IMR-90 (cell line): ENCODE results near the gene SSR4. TPM values are rescaled to one million over a fixed set of nuclear protein-coding genes. Genes with fewer than 3 reads are reported as not detected.
A peak's percentile ranks its signal among the peaks of the same experiment; 100 is the strongest.

Experiments used
- ATAC-seq: fragments of 200-7000 bp; cut with Tn5 transposase; 2 replicates; pipeline ENCODE4 v1.9.1; 2020; ENCODE audit warnings: low read depth, mild to moderate bottlenecking, moderate library complexity
- BruUV-seq: library from RNA; stranded (reverse); fragments of 400-500 nt; replicated peaks from 2 replicates; lab custom pipeline; 2021; lab: Mats Ljungman, UMichigan
- CTCF ChIA-PET: fragments of 300-600 bp; formaldehyde crosslinking; extraction: SDS; loops from one replicate; lab custom pipeline; 2021; ENCODE audit warnings: antibody characterized with exemption; lab: Yijun Ruan, JAX
- POLR2A ChIA-PET: fragments of 300-600 bp; sonication (Branson Sonifier 250); formaldehyde crosslinking; loops from one replicate; lab custom pipeline; 2022; ENCODE audit warnings: antibody characterized with exemption; ENCODE audit not compliant: unreplicated experiment; lab: Charles Lee
- DNase-seq: peaks from one replicate; pipeline ENCODE4 v3.0.0; 2013
- H2AFZ ChIP-seq: replicated peaks from 2 replicates; pipeline ENCODE3; 2013; ENCODE audit warnings: low read length, mild to moderate bottlenecking; ENCODE audit not compliant: poor library complexity
- H2AK5ac ChIP-seq: 2 replicates; pipeline ENCODE4 v1.6.1; 2013; ENCODE audit warnings: low read depth, low read length, inconsistent platforms
- H2AK9ac ChIP-seq: replicated peaks from 2 replicates; pipeline ENCODE3; 2013; ENCODE audit warnings: mild to moderate bottlenecking, low read depth, low read length, moderate library complexity; ENCODE audit not compliant: poor library complexity
- H2BK120ac ChIP-seq: 2 replicates; pipeline ENCODE4 v1.6.1; 2013; ENCODE audit warnings: low read depth, low read length, inconsistent platforms
- H2BK15ac ChIP-seq: 3 replicates; pipeline ENCODE4 v1.6.1; 2013; ENCODE audit warnings: low read depth, low read length, inconsistent platforms
- H2BK20ac ChIP-seq: 2 replicates; pipeline ENCODE4 v1.6.1; 2013; ENCODE audit warnings: low read depth, mild to moderate bottlenecking, inconsistent platforms, low read length, moderate library complexity
- H2BK5ac ChIP-seq: 2 replicates; pipeline ENCODE4 v1.6.1; 2013; ENCODE audit warnings: mild to moderate bottlenecking, low read depth, low read length, inconsistent platforms; ENCODE audit not compliant: poor library complexity, severe bottlenecking
- H3K14ac ChIP-seq: replicated peaks from 2 replicates; pipeline ENCODE4 v1.6.1; 2013; ENCODE audit warnings: low read depth, low read length, inconsistent platforms
- H3K18ac ChIP-seq: 2 replicates; pipeline ENCODE4 v1.6.1; 2013; ENCODE audit warnings: low read depth, low read length, control low read depth
- H3K23ac ChIP-seq: 2 replicates; pipeline ENCODE4 v1.6.1; 2013; ENCODE audit warnings: low read depth, low read length, inconsistent platforms
- H3K27ac ChIP-seq: 2 replicates; pipeline ENCODE4 v1.5.1; 2013; ENCODE audit warnings: mild to moderate bottlenecking, control low read depth, low read length; ENCODE audit not compliant: insufficient read depth
- H3K27me3 ChIP-seq: 2 replicates; pipeline ENCODE4 v1.6.1; 2013; ENCODE audit warnings: low read length; ENCODE audit not compliant: control insufficient read depth, insufficient read depth
- H3K36me3 ChIP-seq: 2 replicates; pipeline ENCODE4 v1.6.1; 2013; ENCODE audit warnings: low read length, mixed read lengths; ENCODE audit not compliant: control insufficient read depth, insufficient read depth
- H3K4ac ChIP-seq: 2 replicates; pipeline ENCODE4 v1.6.1; 2013; ENCODE audit warnings: low read depth, low read length, inconsistent platforms
- H3K4me1 ChIP-seq: 2 replicates; pipeline ENCODE4 v1.6.1; 2013; ENCODE audit warnings: low read length, mixed read lengths; ENCODE audit not compliant: control insufficient read depth, insufficient read depth
- H3K4me2 ChIP-seq: 2 replicates; pipeline ENCODE4 v1.6.1; 2013; ENCODE audit warnings: low read depth, mild to moderate bottlenecking, control low read depth, low read length, moderate library complexity
- H3K4me3 ChIP-seq: 2 replicates; pipeline ENCODE4 v1.5.1; 2013; ENCODE audit warnings: low read depth, mild to moderate bottlenecking, control low read depth, low read length, moderate library complexity; ENCODE audit not compliant: insufficient read depth
- H3K56ac ChIP-seq: 2 replicates; pipeline ENCODE4 v1.6.1; 2013; ENCODE audit warnings: low read length, inconsistent platforms; ENCODE audit not compliant: insufficient read depth; ENCODE audit errors: extremely low read depth
- H3K79me1 ChIP-seq, 2 experiments: 2 replicates each; pipeline ENCODE4 v1.6.1; 2013; ENCODE audit warnings: low read length in 2 of 2, inconsistent platforms in 1 of 2, low read depth in 1 of 2
- H3K9ac ChIP-seq: 2 replicates; pipeline ENCODE4 v1.6.1; 2013; ENCODE audit warnings: low read depth, low read length, control low read depth
- H3K9me1 ChIP-seq: 2 replicates; pipeline ENCODE4 v1.6.1; 2013; ENCODE audit warnings: low read length, inconsistent platforms; ENCODE audit not compliant: insufficient read depth
- H3K9me3 ChIP-seq: 2 replicates; pipeline ENCODE4 v1.6.1; 2013; ENCODE audit warnings: low read length; ENCODE audit not compliant: control insufficient read depth, insufficient read depth
- H4K20me1 ChIP-seq: 2 replicates; pipeline ENCODE4 v1.6.1; 2013; ENCODE audit warnings: low read length, inconsistent platforms; ENCODE audit not compliant: insufficient read depth
- H4K5ac ChIP-seq: 2 replicates; pipeline ENCODE4 v1.6.1; 2013; ENCODE audit warnings: mild to moderate bottlenecking, low read depth, low read length, control low read depth
- H4K8ac ChIP-seq, 2 experiments: 2 replicates each; pipeline ENCODE4 v1.6.1; 2013; ENCODE audit warnings: low read depth in 2 of 2, low read length in 2 of 2, control low read depth in 1 of 2, inconsistent platforms in 1 of 2
- H4K91ac ChIP-seq: 2 replicates; pipeline ENCODE4 v1.6.1; 2013; ENCODE audit warnings: low read depth, low read length, inconsistent platforms; ENCODE audit not compliant: insufficient read depth
- BHLHE40 ChIP-seq: fragments of 150-350 bp; IDR thresholded peaks from 2 replicates; pipeline ENCODE4 v1.6.1; 2016; ENCODE audit warnings: mild to moderate bottlenecking, low read depth, low read length
- CEBPB ChIP-seq: IDR thresholded peaks from 2 replicates; pipeline ENCODE4 v1.6.1; 2012; ENCODE audit warnings: low read depth, low read length, improper control_type of control experiment
- CHD1 ChIP-seq: IDR thresholded peaks from 2 replicates; pipeline ENCODE4 v1.6.1; 2012; ENCODE audit warnings: low read depth, low read length, improper control_type of control experiment
- CTCF ChIP-seq: conservative IDR thresholded peaks from 2 replicates; pipeline ENCODE4 v1.5.1; 2012; ENCODE audit warnings: mild to moderate bottlenecking, low read depth, low read length, improper control_type of control experiment
- FOS ChIP-seq: fragments of 150-350 bp; IDR thresholded peaks from 2 replicates; pipeline ENCODE4 v1.6.1; 2016; ENCODE audit warnings: low read depth, low read length
- MAFK ChIP-seq: IDR thresholded peaks from 2 replicates; pipeline ENCODE4 v1.6.1; 2012; ENCODE audit warnings: low read depth, low read length, improper control_type of control experiment
- MAZ ChIP-seq: IDR thresholded peaks from 2 replicates; pipeline ENCODE4 v1.6.1; 2012; ENCODE audit warnings: low read depth, mild to moderate bottlenecking, low read length, improper control_type of control experiment, moderate library complexity, borderline replicate concordance
- NFE2L2 ChIP-seq: fragments of 150-350 bp; IDR thresholded peaks from 2 replicates; pipeline ENCODE4 v1.6.1; 2016; ENCODE audit warnings: low read depth, mild to moderate bottlenecking, low read length
- POLR2A ChIP-seq: IDR thresholded peaks from 2 replicates; pipeline ENCODE4 v1.6.1; 2012; ENCODE audit warnings: mild to moderate bottlenecking, low read depth, low read length
- RAD21 ChIP-seq: IDR thresholded peaks from 2 replicates; pipeline ENCODE4 v1.6.1; 2012; ENCODE audit warnings: low read length, improper control_type of control experiment
- RCOR1 ChIP-seq: IDR thresholded peaks from 2 replicates; pipeline ENCODE4 v1.6.1; 2012; ENCODE audit warnings: mild to moderate bottlenecking, low read length, improper control_type of control experiment; ENCODE audit not compliant: insufficient replicate concordance
- RFX5 ChIP-seq: IDR thresholded peaks from 2 replicates; pipeline ENCODE4 v1.8.0; 2012; ENCODE audit warnings: low read depth, mild to moderate bottlenecking, low read length, moderate library complexity
- SMC3 ChIP-seq: fragments of 150-350 bp; IDR thresholded peaks from 2 replicates; pipeline ENCODE4 v1.6.1; 2016; ENCODE audit warnings: low read depth, mild to moderate bottlenecking, antibody characterized with exemption, low read length, moderate library complexity
- WGBS, 2 experiments: methylation state at CpG; one replicate each; pipeline versions ENCODE4 v1.1.5 to v1.1.7; 2013; ENCODE audit warnings: missing lambda C conversion rate in 2 of 2; ENCODE audit not compliant: insufficient read length in 1 of 2; ENCODE audit errors: extremely low coverage in 2 of 2; 5-methylcytosine and 5-hydroxymethylcytosine counted together
- dilution Hi-C: fragments of 300-500 bp; cut with HindIII; formaldehyde crosslinking; loops from one replicate; pipeline ENCODE4 v1.14.3; 2018; ENCODE audit warnings: low sequenced_read_pairs; ENCODE audit not compliant: unreplicated experiment
- in situ Hi-C: fragments of 300-500 bp; cut with MboI; formaldehyde crosslinking; loops from 3 replicates; pipeline ENCODE4 v1.14.3; 2019; ENCODE audit warnings: low sequenced_read_pairs, inconsistent platforms, mixed read lengths
- intact Hi-C: fragments of 100-400 bp; cut with micrococcal nuclease; formaldehyde crosslinking; loops from 2 replicates; pipeline ENCODE4 v1.10.0; 2022
- polyA plus RNA-seq, 3 experiments: library from polyadenylated mRNA; depleted of rRNA; stranded (reverse); fragments of >200 nt; gene quantifications; 2 replicates each; pipeline ENCODE4 v1.2.3, GENCODE V29; 2012; ENCODE audit warnings: low replicate concordance in 1 of 3
- total RNA-seq: library from RNA; depleted of rRNA; stranded (reverse); fragments of >200 nt; gene quantifications from 2 replicates; pipeline ENCODE4 v1.2.3, GENCODE V29; 2012
- TF ChIP-seq, protein P1 (sequence below): fragments of 150-350 bp; IDR thresholded peaks from 2 replicates; pipeline ENCODE4 v1.6.1; 2017; ENCODE audit warnings: mild to moderate bottlenecking, antibody characterized with exemption, low read length, low read depth
- TF ChIP-seq, protein P2 (sequence below): fragments of 150-350 bp; IDR thresholded peaks from 2 replicates; pipeline ENCODE4 v1.6.1; 2016; ENCODE audit warnings: low read depth, mild to moderate bottlenecking, low read length, moderate library complexity, borderline replicate concordance

SSR4 gene
- total and polyA plus RNA-seq, 2 of the 4 experiments (the other 2 are of a cell fraction), result 141 to 480 TPM

- ChIA-PET CTCF (no interaction called here), POLR2A (no interaction called here)
- Histone ChIP-seq H2BK15ac (no peak overlapping the region), H2BK5ac (no peak overlapping the region), H3K9ac (no peak overlapping the region), H3K9me1 (no peaks in the 10 kb centered on the region), H3K27ac (no peak overlapping the region), H3K4me3 (no peak overlapping the region), H3K23ac (no peak overlapping the region), H3K9me3 (no peaks in the 10 kb centered on the region; the same call in 1 of the 2 replicates), H2BK20ac (no peak overlapping the region), H4K20me1 (no peaks in the 10 kb centered on the region; the same call in 1 of the 2 replicates), H3K18ac (no peak overlapping the region), H3K27me3 (no peaks in the 10 kb centered on the region), H3K4ac (no peak overlapping the region), H3K56ac (no peak overlapping the region), H2AK5ac (no peak overlapping the region), H4K5ac (no peak overlapping the region), H3K14ac (no peak overlapping the region), H2AK9ac (peak overlapping the region; percentile 16), H2AFZ (no peak overlapping the region), H3K4me2 (no peak overlapping the region), H3K79me1 (peaks cover 0 to 17% of the 10 kb centered on the region in 2 experiments; a peak in 2 of 4 replicates), H3K36me3 (no peaks in the 10 kb centered on the region; the same call in 1 of the 2 replicates), H4K91ac (no peak overlapping the region), H3K4me1 (peaks cover 17% of the 10 kb centered on the region), H2BK120ac (no peak overlapping the region), H4K8ac (no peak overlapping the region)
- DNase-seq, result no peak
- dilution Hi-C loops, result no loop called here
- in situ Hi-C loops, result loop anchor here (10.0 kb wide), 1 partner anchor 196 kb away; no protein-coding TSS in a partner anchor
- no peak for ATAC-seq
- 81% methylated on average over 8 of the region's 22 CpGs; no CpG with 5 or more reads in 1 of the 2 experiments for WGBS, 2 experiments
- intact Hi-C loops, result no loop called here
- BruUV-seq, result no TSS peak
- no peak for TF ChIP-seq RAD21
- no peak for TF ChIP-seq CEBPB
- TF ChIP-seq, protein P1, sequence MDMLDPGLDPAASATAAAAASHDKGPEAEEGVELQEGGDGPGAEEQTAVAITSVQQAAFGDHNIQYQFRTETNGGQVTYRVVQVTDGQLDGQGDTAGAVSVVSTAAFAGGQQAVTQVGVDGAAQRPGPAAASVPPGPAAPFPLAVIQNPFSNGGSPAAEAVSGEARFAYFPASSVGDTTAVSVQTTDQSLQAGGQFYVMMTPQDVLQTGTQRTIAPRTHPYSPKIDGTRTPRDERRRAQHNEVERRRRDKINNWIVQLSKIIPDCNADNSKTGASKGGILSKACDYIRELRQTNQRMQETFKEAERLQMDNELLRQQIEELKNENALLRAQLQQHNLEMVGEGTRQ, result no peak
- no peak for TF ChIP-seq FOS
- no peak for TF ChIP-seq MAZ
- no peak for TF ChIP-seq BHLHE40
- TF ChIP-seq NFE2L2, result no peak
- no peak for TF ChIP-seq RCOR1
- TF ChIP-seq SMC3, result no peak
- no peak for TF ChIP-seq CHD1
- no peak for TF ChIP-seq POLR2A
- TF ChIP-seq CTCF, result no peak
- no peak for TF ChIP-seq RFX5
- TF ChIP-seq, protein P2, sequence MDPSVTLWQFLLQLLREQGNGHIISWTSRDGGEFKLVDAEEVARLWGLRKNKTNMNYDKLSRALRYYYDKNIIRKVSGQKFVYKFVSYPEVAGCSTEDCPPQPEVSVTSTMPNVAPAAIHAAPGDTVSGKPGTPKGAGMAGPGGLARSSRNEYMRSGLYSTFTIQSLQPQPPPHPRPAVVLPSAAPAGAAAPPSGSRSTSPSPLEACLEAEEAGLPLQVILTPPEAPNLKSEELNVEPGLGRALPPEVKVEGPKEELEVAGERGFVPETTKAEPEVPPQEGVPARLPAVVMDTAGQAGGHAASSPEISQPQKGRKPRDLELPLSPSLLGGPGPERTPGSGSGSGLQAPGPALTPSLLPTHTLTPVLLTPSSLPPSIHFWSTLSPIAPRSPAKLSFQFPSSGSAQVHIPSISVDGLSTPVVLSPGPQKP, result no peak
- no peak for TF ChIP-seq MAFK
Observed at GRCh38 chrX:153768311-153769157, 25.9 kb upstream of the SSR4 start.
